H1 (cell line): ENCODE results near the gene SLC6A18. TPM values are rescaled to one million over a fixed set of nuclear protein-coding genes. Genes with fewer than 3 reads are reported as not detected.
A peak's percentile ranks its signal among the peaks of the same experiment; 100 is the strongest.

Source experiments
- CTCF ChIA-PET: fragments of 300-600 bp; sonication (Branson Sonifier 250); formaldehyde crosslinking; loops from one replicate; lab custom pipeline; 2021; ENCODE audit not compliant: partially characterized antibody; lab: Charles Lee
- POLR2A ChIA-PET: fragments of 300-600 bp; sonication (Branson Sonifier 250); formaldehyde crosslinking; loops from one replicate; lab custom pipeline; 2021; ENCODE audit warnings: inconsistent platforms; ENCODE audit not compliant: partially characterized antibody; lab: Charles Lee
- DNase-seq, 2 experiments: peaks; one replicate each; pipeline versions ENCODE4 v3.0.0 to v3.0.0-alpha.2; 2010 to 2022; ENCODE audit warnings: low spot score in 2 of 2, low read depth in 1 of 2, mixed read lengths in 1 of 2
- FAIRE-seq: peaks from 2 replicates; lab custom pipeline; 2011; peaks lifted over from hg19 to GRCh38; lab: Jason Lieb, UNC
- H2AFZ ChIP-seq: 2 replicates; pipeline ENCODE4 v1.8.1; 2012; ENCODE audit warnings: low read length, inconsistent platforms
- H2AK5ac ChIP-seq: 2 replicates; pipeline ENCODE4 v1.6.1; 2013; ENCODE audit warnings: low read depth, low read length
- H2BK120ac ChIP-seq: replicated peaks from 2 replicates; pipeline ENCODE3; 2013; ENCODE audit warnings: low read depth, low read length, inconsistent platforms
- H2BK12ac ChIP-seq: 2 replicates; pipeline ENCODE4 v1.6.1; 2013; ENCODE audit warnings: low read depth, low read length
- H2BK15ac ChIP-seq: 2 replicates; pipeline ENCODE4 v1.6.1; 2013; ENCODE audit warnings: low read length
- H2BK20ac ChIP-seq: 2 replicates; pipeline ENCODE4 v1.6.1; 2013; ENCODE audit warnings: low read length
- H2BK5ac ChIP-seq: 2 replicates; pipeline ENCODE4 v1.6.1; 2013; ENCODE audit warnings: low read depth, low read length
- H3K14ac ChIP-seq: 2 replicates; pipeline ENCODE4 v1.6.1; 2013; ENCODE audit warnings: inconsistent platforms; ENCODE audit not compliant: insufficient read length
- H3K18ac ChIP-seq: 2 replicates; pipeline ENCODE4 v1.6.1; 2013; ENCODE audit warnings: low read length; ENCODE audit errors: extremely low read depth
- H3K23ac ChIP-seq: 2 replicates; pipeline ENCODE4 v1.6.1; 2013; ENCODE audit warnings: inconsistent platforms; ENCODE audit not compliant: insufficient read length
- H3K23me2 ChIP-seq: 2 replicates; pipeline ENCODE4 v1.6.1; 2013; ENCODE audit warnings: low read depth, low read length
- H3K27ac ChIP-seq: 2 replicates; pipeline ENCODE4 v1.6.1; 2011; ENCODE audit warnings: low read depth, low read length, inconsistent platforms
- H3K27me3 ChIP-seq, 4 experiments: replicated peaks in 1 of 4; 1 replicate in 1 of 4; 2 replicates in 3 of 4; pipeline versions ENCODE4 v1.6.1 to v1.8.1; 2011 to 2013; ENCODE audit warnings: low read length in 3 of 4, mild to moderate bottlenecking in 3 of 4, inconsistent platforms in 2 of 4, mixed read lengths in 2 of 4, moderate library complexity in 1 of 4; ENCODE audit not compliant: control insufficient read depth in 3 of 4, insufficient read depth in 3 of 4; ENCODE audit errors: extremely low read depth in 1 of 4
- H3K36me3 ChIP-seq, 4 experiments: 2 replicates each; pipeline versions ENCODE4 v1.6.1 to v1.8.1; 2011 to 2013; ENCODE audit warnings: mild to moderate bottlenecking in 4 of 4, low read length in 3 of 4, moderate library complexity in 2 of 4, control low read depth in 1 of 4, inconsistent platforms in 1 of 4; ENCODE audit not compliant: insufficient read depth in 4 of 4, control insufficient read depth in 2 of 4
- H3K4ac ChIP-seq: replicated peaks from 2 replicates; pipeline ENCODE3; 2013; ENCODE audit warnings: low read length, low read depth, mixed read lengths, inconsistent platforms; ENCODE audit not compliant: insufficient read length
- H3K4me1 ChIP-seq, 4 experiments: replicated peaks in 1 of 4; 1 replicate in 1 of 4; 2 replicates in 3 of 4; pipeline versions ENCODE4 v1.6.1 to v1.8.1; 2011 to 2013; ENCODE audit warnings: low read length in 3 of 4, inconsistent platforms in 2 of 4, mixed read lengths in 1 of 4; ENCODE audit not compliant: insufficient read depth in 4 of 4, control insufficient read depth in 3 of 4
- H3K4me2 ChIP-seq, 2 experiments: 2 replicates each; pipeline versions ENCODE4 v1.6.1 to v1.8.1; 2011 to 2013; ENCODE audit warnings: low read depth in 2 of 2, low read length in 2 of 2, control low read depth in 1 of 2, inconsistent platforms in 1 of 2, mild to moderate bottlenecking in 1 of 2; ENCODE audit not compliant: insufficient read depth in 1 of 2
- H3K4me3 ChIP-seq, 4 experiments: fragments of 200-600, 300-600 bp in 1 of 4; sonication (generic), shearing (Covaris generic), sonication (Bioruptor Twin) in 1 of 4; 2 replicates each; pipeline versions ENCODE4 v1.5.1 to v1.8.1; 2011 to 2016; ENCODE audit warnings: low read length in 4 of 4, low read depth in 3 of 4, control low read depth in 2 of 4, inconsistent platforms in 2 of 4, mild to moderate bottlenecking in 2 of 4, mixed read lengths in 1 of 4, moderate library complexity in 1 of 4; ENCODE audit not compliant: insufficient read depth in 2 of 4; ENCODE audit errors: extremely low read depth in 1 of 4
- H3K56ac ChIP-seq: replicated peaks from 2 replicates; pipeline ENCODE3; 2013; ENCODE audit warnings: low read depth, mild to moderate bottlenecking, mixed read lengths, low read length, inconsistent platforms; ENCODE audit not compliant: insufficient read length
- H3K79me1 ChIP-seq: 2 replicates; pipeline ENCODE4 v1.6.1; 2013; ENCODE audit warnings: low read depth, low read length, control low read depth
- H3K79me2 ChIP-seq, 2 experiments: 2 replicates each; pipeline versions ENCODE4 v1.6.1 to v1.8.1; 2012 to 2013; ENCODE audit warnings: low read length in 2 of 2, mild to moderate bottlenecking in 2 of 2, inconsistent platforms in 1 of 2; ENCODE audit not compliant: insufficient read depth in 2 of 2, control insufficient read depth in 1 of 2
- H3K9ac ChIP-seq, 4 experiments: replicated peaks in 1 of 4; 1 replicate in 1 of 4; 2 replicates in 3 of 4; pipeline versions ENCODE4 v1.6.1 to v1.8.1; 2011 to 2013; ENCODE audit warnings: low read depth in 3 of 4, low read length in 3 of 4, control low read depth in 2 of 4, mild to moderate bottlenecking in 2 of 4, moderate library complexity in 2 of 4, inconsistent platforms in 1 of 4; ENCODE audit errors: extremely low read depth in 1 of 4
- H3K9me3 ChIP-seq, 2 experiments: 2 replicates each; pipeline versions ENCODE4 v1.6.1 to v1.8.1; 2012 to 2013; ENCODE audit warnings: mild to moderate bottlenecking in 2 of 2, moderate library complexity in 2 of 2, control low read depth in 1 of 2, inconsistent platforms in 1 of 2, low read depth in 1 of 2, low read length in 1 of 2, mixed read lengths in 1 of 2; ENCODE audit not compliant: insufficient read depth in 2 of 2
- H4K20me1 ChIP-seq, 2 experiments: replicated peaks in 1 of 2; 2 replicates each; pipeline versions ENCODE3 to v1.8.1; 2011 to 2013; ENCODE audit warnings: inconsistent platforms in 2 of 2, low read length in 2 of 2, mild to moderate bottlenecking in 1 of 2; ENCODE audit not compliant: insufficient read depth in 2 of 2, control insufficient read depth in 1 of 2
- H4K5ac ChIP-seq: 2 replicates; pipeline ENCODE4 v1.6.1; 2013; ENCODE audit warnings: low read length, low read depth, mixed read lengths, inconsistent platforms; ENCODE audit not compliant: insufficient read length
- H4K8ac ChIP-seq: 2 replicates; pipeline ENCODE4 v1.8.0; 2013; ENCODE audit warnings: mild to moderate bottlenecking, moderate library complexity, low read length, inconsistent platforms; ENCODE audit not compliant: insufficient read depth; ENCODE audit errors: extremely low read depth
- H4K91ac ChIP-seq: replicated peaks from 2 replicates; pipeline ENCODE3; 2013; ENCODE audit warnings: low read length, mixed read lengths, inconsistent platforms; ENCODE audit not compliant: insufficient read length
- ASH2L ChIP-seq: fragments of 200-600, 300-600 bp; sonication (generic); IDR thresholded peaks from one replicate; pipeline ENCODE4 v1.7.1; 2017; ENCODE audit warnings: low read length
- CEBPB ChIP-seq: IDR thresholded peaks from 2 replicates; pipeline ENCODE4 v1.6.1; 2012; ENCODE audit warnings: low read depth, low read length
- CHD2 ChIP-seq: IDR thresholded peaks from 2 replicates; pipeline ENCODE4 v1.6.1; 2012; ENCODE audit warnings: low read length, improper control_type of control experiment
- CREB1 ChIP-seq: IDR thresholded peaks from 2 replicates; pipeline ENCODE4 v1.6.1; 2012; ENCODE audit warnings: inconsistent platforms
- CTBP2 ChIP-seq: IDR thresholded peaks from 2 replicates; pipeline ENCODE4 v1.7.0; 2011; ENCODE audit warnings: borderline replicate concordance, mild to moderate bottlenecking, moderate library complexity, mixed read lengths, low read length; ENCODE audit not compliant: insufficient read depth, insufficient read length
- FOSL1 ChIP-seq: IDR thresholded peaks from 2 replicates; pipeline ENCODE4 v1.6.1; 2011; ENCODE audit warnings: mild to moderate bottlenecking, low read depth, low read length, moderate library complexity; ENCODE audit not compliant: insufficient read depth
- JUN ChIP-seq: IDR thresholded peaks from 2 replicates; pipeline ENCODE4 v1.6.1; 2011; ENCODE audit warnings: low read depth, mild to moderate bottlenecking, improper control_type of control experiment, low read length
- KDM5A ChIP-seq: fragments of 200-600 bp; IDR thresholded peaks from 2 replicates; pipeline ENCODE4 v1.7.1; 2012; ENCODE audit warnings: mild to moderate bottlenecking, low read length, inconsistent platforms, mixed read lengths
- POLR2AphosphoS5 ChIP-seq: IDR thresholded peaks from 2 replicates; pipeline ENCODE4 v1.6.1; 2011; ENCODE audit warnings: low read depth, low read length
- RBBP5 ChIP-seq: IDR thresholded peaks from 2 replicates; pipeline ENCODE4 v1.7.1; 2012; ENCODE audit warnings: low read depth, mild to moderate bottlenecking, inconsistent platforms, low read length, moderate library complexity, borderline replicate concordance
- SRF ChIP-seq: IDR thresholded peaks from 2 replicates; pipeline ENCODE4 v1.6.1; 2011; ENCODE audit warnings: mild to moderate bottlenecking, low read depth, low read length, moderate library complexity
- WGBS, 2 experiments: shearing (Covaris generic) in 1 of 2; methylation state at CpG; one replicate each; pipeline versions ENCODE4 v1.1.6 to v1.1.7; 2013 to 2015; ENCODE audit warnings: low lambda C conversion rate in 2 of 2, mixed read lengths in 2 of 2, inconsistent platforms in 1 of 2, low coverage in 1 of 2, missing lambda C conversion rate in 1 of 2; ENCODE audit not compliant: insufficient replicate concordance in 2 of 2, insufficient coverage in 1 of 2, insufficient read length in 1 of 2; ENCODE audit errors: extremely low coverage in 1 of 2, missing lambda C conversion rate in 1 of 2; 5-methylcytosine and 5-hydroxymethylcytosine counted together
- polyA plus RNA-seq, 7 experiments: library from polyadenylated mRNA; depleted of rRNA in 3 of 7; stranded (reverse) in 5 of 7; unstranded in 2 of 7; fragments of >200 nt in 5 of 7; fragments of 200-250 nt in 2 of 7; gene quantifications; 1 replicate in 5 of 7; 2 replicates in 1 of 7; 4 replicates in 1 of 7; pipeline versions ENCODE4 v1.2.1 to v1.2.3, GENCODE V29; 2011 to 2013; ENCODE audit warnings: missing spikeins in 2 of 7, mixed read lengths in 2 of 7
- total RNA-seq: library from RNA; stranded (reverse); fragmentation: NEBNext Ultra II Directional; extraction: Animal tissue kit (Norgen Biotek cat#: 25700); gene quantifications from 2 replicates; pipeline ENCODE4 v1.2.1, GENCODE V29; 2021

The SLC6A18 gene
- total and polyA plus RNA-seq, 2 of the 8 experiments (the other 6 are each of a cell fraction or from before 2014, with no cell fraction given), result not detected

- ChIA-PET POLR2A (no interaction called here), CTCF (interaction anchor here (0.6 to 3.4 kb wide), 13 partner anchors 8 to 243 kb away, joined by 3 to 30 read pairs (median 7); no protein-coding TSS in a partner anchor)
- no peak for FAIRE-seq
- Histone ChIP-seq H3K79me2 (no peaks in the 10 kb centered on the region), H3K9ac (no peak overlapping the region), H2AFZ (no peak overlapping the region), H3K56ac (no peak overlapping the region), H3K4me2 (no peak overlapping the region), H2BK5ac (no peak overlapping the region), H3K9me3 (no peaks in the 10 kb centered on the region; a peak in 1 of 4 replicates), H2BK120ac (no peak overlapping the region), H4K91ac (peak overlapping the region; percentile 17), H2BK15ac (no peak overlapping the region), H3K36me3 (no peaks in the 10 kb centered on the region), H3K14ac (no peak overlapping the region), H3K4me1 (0 out of 7 replicates have a peak, but pooled peaks cover 0 to 4% (median 0%) of the 10 kb centered on the region in 4 experiments), H2BK12ac (no peak overlapping the region), H2AK5ac (no peak overlapping the region), H4K20me1 (no peaks in the 10 kb centered on the region), H2BK20ac (no peak overlapping the region), H3K23ac (no peak overlapping the region), H3K23me2 (no peaks in the 10 kb centered on the region), H4K5ac (no peak overlapping the region)
- WGBS, 2 experiments, result 92% methylated on average over 26 of the region's 26 CpGs; no CpG with 5 or more reads in 1 of the 2 experiments
- TF ChIP-seq CREB1, result no peak
- TF ChIP-seq CEBPB, result no peak
- no peak for TF ChIP-seq CHD2
- TF ChIP-seq JUN, result no peak
- no peak for TF ChIP-seq RBBP5
- TF ChIP-seq CTBP2, result no peak
- no peak for TF ChIP-seq POLR2AphosphoS5
- TF ChIP-seq ASH2L, result no peak
- TF ChIP-seq FOSL1, result no peak
- no peak for TF ChIP-seq SRF
- TF ChIP-seq KDM5A, result no peak
- TF ChIP-seq, all 59 proteins: peak for 0
- H4K8ac ChIP-seq, result no peak overlapping the region; the same call in 1 of the 2 replicates
- H3K18ac ChIP-seq, result no peak overlapping the region
- no peaks in the 10 kb centered on the region for H3K27me3 ChIP-seq
- no peak overlapping the region for H3K4me3 ChIP-seq
- H3K79me1 ChIP-seq, result no peaks in the 10 kb centered on the region
- DNase-seq, result no peak
- H3K27ac ChIP-seq, result no peak overlapping the region
- H3K4ac ChIP-seq, result no peak overlapping the region
Observed at GRCh38 chr5:1175801-1176472, 49.2 kb upstream of the SLC6A18 start.
